Stomach (tissue), 4 donors: Measurements from ENCODE around the gene BTD.

Experiments used
- POLR2A ChIP-seq, 4 donors: fragments of 450-650 bp; IDR thresholded peaks; one replicate each; pipeline ENCODE4 v1.6.1; 2016; ENCODE audit warnings: antibody characterized with exemption in 4 of 4, control low read depth in 2 of 4, mild to moderate bottlenecking in 1 of 4, moderate library complexity in 1 of 4
- TF ChIP-seq, protein P1 (sequence below), 7 experiments: fragments of 450-650 bp in 4 of 7; fragments of 200-600 bp in 3 of 7; sonication (generic) in 3 of 7; IDR thresholded peaks; one replicate each; pipeline ENCODE4 v1.5.1; 2016 to 2019; ENCODE audit warnings: antibody characterized with exemption in 7 of 7, control low read depth in 2 of 7, mild to moderate bottlenecking in 1 of 7

DNA sequence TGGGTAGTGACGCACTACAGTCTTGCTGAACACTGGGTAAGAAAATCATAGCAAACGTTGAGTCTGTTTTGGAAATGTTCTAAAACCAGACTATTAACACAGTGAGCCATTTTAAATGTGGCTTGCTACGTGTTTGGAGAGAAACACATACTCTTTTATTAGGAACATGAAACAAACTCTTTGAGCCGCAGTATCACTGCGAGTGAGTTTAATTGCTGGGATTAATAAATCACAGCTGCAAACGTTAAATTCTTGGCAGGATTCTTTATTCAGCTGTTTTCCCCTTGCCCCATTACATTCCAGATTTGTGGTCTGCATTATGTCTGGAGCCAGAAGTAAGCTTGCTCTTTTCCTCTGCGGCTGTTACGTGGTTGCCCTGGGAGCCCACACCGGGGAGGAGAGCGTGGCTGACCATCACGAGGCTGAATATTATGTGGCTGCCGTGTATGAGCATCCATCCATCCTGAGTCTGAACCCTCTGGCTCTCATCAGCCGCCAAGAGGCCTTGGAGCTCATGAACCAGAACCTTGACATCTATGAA lies 33.6 kb downstream of the BTD start:
- TF ChIP-seq, protein P1, sequence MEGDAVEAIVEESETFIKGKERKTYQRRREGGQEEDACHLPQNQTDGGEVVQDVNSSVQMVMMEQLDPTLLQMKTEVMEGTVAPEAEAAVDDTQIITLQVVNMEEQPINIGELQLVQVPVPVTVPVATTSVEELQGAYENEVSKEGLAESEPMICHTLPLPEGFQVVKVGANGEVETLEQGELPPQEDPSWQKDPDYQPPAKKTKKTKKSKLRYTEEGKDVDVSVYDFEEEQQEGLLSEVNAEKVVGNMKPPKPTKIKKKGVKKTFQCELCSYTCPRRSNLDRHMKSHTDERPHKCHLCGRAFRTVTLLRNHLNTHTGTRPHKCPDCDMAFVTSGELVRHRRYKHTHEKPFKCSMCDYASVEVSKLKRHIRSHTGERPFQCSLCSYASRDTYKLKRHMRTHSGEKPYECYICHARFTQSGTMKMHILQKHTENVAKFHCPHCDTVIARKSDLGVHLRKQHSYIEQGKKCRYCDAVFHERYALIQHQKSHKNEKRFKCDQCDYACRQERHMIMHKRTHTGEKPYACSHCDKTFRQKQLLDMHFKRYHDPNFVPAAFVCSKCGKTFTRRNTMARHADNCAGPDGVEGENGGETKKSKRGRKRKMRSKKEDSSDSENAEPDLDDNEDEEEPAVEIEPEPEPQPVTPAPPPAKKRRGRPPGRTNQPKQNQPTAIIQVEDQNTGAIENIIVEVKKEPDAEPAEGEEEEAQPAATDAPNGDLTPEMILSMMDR (IDR thresholded peaks at IDR 0.05), result no peak
- no peak for TF ChIP-seq POLR2A (IDR thresholded peaks at IDR 0.05)
